ENCODE measurements around the gene PRKN. TPM values are rescaled to one million over a fixed set of nuclear protein-coding genes. Genes with fewer than 3 reads are reported as not detected.

Gene PRKN
- total RNA-seq, 1 donor from 2014 or later = 2.8 TPM

GRCh38 chr6:162179196-162179951 is 548.2 kb downstream of the PRKN start:
- TF ChIP-seq EZH2 (IDR thresholded peaks at IDR 0.05) (no peak), CTCF (IDR thresholded peaks at IDR 0.05) (no peak), EZH2phosphoT487 (IDR thresholded peaks at IDR 0.05) (no peak)
- DNase-seq (ENCODE audit: low spot score) = no peak
- no peak overlapping the region for H3K9ac ChIP-seq
- no peak overlapping the region for H3K4me3 ChIP-seq
- H2AFZ ChIP-seq (replicated peaks) = no peak overlapping the region
- H3K9me3 ChIP-seq (ENCODE audit: low read depth) = no peaks in the 10 kb centered on the region
- no peak overlapping the region for H3K4me2 ChIP-seq
- H3K9me3 Mint-ChIP-seq = no peaks in the 10 kb centered on the region
- peaks cover 3% of the 10 kb centered on the region for H3K27me3 Mint-ChIP-seq (ENCODE audit: insufficient read depth, low read depth)
- H3K79me2 ChIP-seq (ENCODE audit: low read depth) = no peaks in the 10 kb centered on the region
- peaks cover 8% of the 10 kb centered on the region for H3K4me1 Mint-ChIP-seq
- no peaks in the 10 kb centered on the region for H3K4me1 ChIP-seq
- H3K4me3 Mint-ChIP-seq = no peak overlapping the region
- H4K20me1 ChIP-seq (ENCODE audit: low read depth) = no peaks in the 10 kb centered on the region
- no peaks in the 10 kb centered on the region for H3F3A ChIP-seq (ENCODE audit: low read depth)
- no peak overlapping the region for H3K27ac ChIP-seq
- no peaks in the 10 kb centered on the region for H3K27me3 ChIP-seq
- no peaks in the 10 kb centered on the region for H3K36me3 ChIP-seq
- no peaks in the 10 kb centered on the region for H3K36me3 Mint-ChIP-seq
- H3K27ac Mint-ChIP-seq = no peak overlapping the region

GRCh38 chr6:162178666-162179065 is 548.9 kb downstream of the PRKN start:
- no peaks in the 10 kb centered on the region for H3K27me3 Mint-ChIP-seq (ENCODE audit: insufficient read depth, low read depth)
- Histone ChIP-seq H3K9ac (no peak overlapping the region), H3K27ac (no peak overlapping the region), H3K4me3 (no peak overlapping the region), H2AFZ (replicated peaks) (no peak overlapping the region), H3K36me3 (no peaks in the 10 kb centered on the region), H3K9me3 (ENCODE audit: low read depth) (no peaks in the 10 kb centered on the region), H3K27me3 (no peaks in the 10 kb centered on the region), H3F3A (ENCODE audit: low read depth) (no peaks in the 10 kb centered on the region), H3K4me1 (no peaks in the 10 kb centered on the region), H3K79me2 (ENCODE audit: low read depth) (no peaks in the 10 kb centered on the region), H3K4me2 (no peak overlapping the region), H4K20me1 (ENCODE audit: low read depth) (no peaks in the 10 kb centered on the region)
- H3K4me3 Mint-ChIP-seq = no peak overlapping the region
- H3K4me1 Mint-ChIP-seq = peaks cover 8% of the 10 kb centered on the region
- H3K36me3 Mint-ChIP-seq = no peaks in the 10 kb centered on the region
- DNase-seq (ENCODE audit: low spot score) = no peak
- no peak for TF ChIP-seq EZH2 (IDR thresholded peaks at IDR 0.05)
- TF ChIP-seq EZH2phosphoT487 (IDR thresholded peaks at IDR 0.05) = no peak
- no peak for TF ChIP-seq CTCF (IDR thresholded peaks at IDR 0.05)
- no peak overlapping the region for H3K27ac Mint-ChIP-seq
- no peaks in the 10 kb centered on the region for H3K9me3 Mint-ChIP-seq

- no peaks in the 10 kb centered on the region for H3K27me3 Mint-ChIP-seq (ENCODE audit: insufficient read depth, low read depth)
- H3F3A ChIP-seq (ENCODE audit: low read depth) = no peaks in the 10 kb centered on the region
- no peaks in the 10 kb centered on the region for H3K4me1 ChIP-seq
- no peak overlapping the region for H3K4me2 ChIP-seq
- no peak overlapping the region for H3K27ac ChIP-seq
- H3K9me3 ChIP-seq (ENCODE audit: low read depth) = no peaks in the 10 kb centered on the region
- H3K36me3 Mint-ChIP-seq = no peaks in the 10 kb centered on the region
- H4K20me1 ChIP-seq (ENCODE audit: low read depth) = no peaks in the 10 kb centered on the region
- H3K4me1 Mint-ChIP-seq = peaks cover 8% of the 10 kb centered on the region
- DNase-seq (ENCODE audit: low spot score) = no peak
- H3K9ac ChIP-seq = no peak overlapping the region
- no peaks in the 10 kb centered on the region for H3K79me2 ChIP-seq (ENCODE audit: low read depth)
- no peak overlapping the region for H2AFZ ChIP-seq (replicated peaks)
- H3K27ac Mint-ChIP-seq = no peak overlapping the region
- no peaks in the 10 kb centered on the region for H3K9me3 Mint-ChIP-seq
- no peak overlapping the region for H3K4me3 Mint-ChIP-seq
- no peak for TF ChIP-seq EZH2phosphoT487 (IDR thresholded peaks at IDR 0.05)
- TF ChIP-seq CTCF (IDR thresholded peaks at IDR 0.05) = no peak
- no peak for TF ChIP-seq EZH2 (IDR thresholded peaks at IDR 0.05)
- no peaks in the 10 kb centered on the region for H3K27me3 ChIP-seq
- no peak overlapping the region for H3K4me3 ChIP-seq
- no peaks in the 10 kb centered on the region for H3K36me3 ChIP-seq
Observed at GRCh38 chr6:162178266-162178665, 549.3 kb downstream of the PRKN start.

Data from neural progenitor cell (in vitro differentiated cells).